SK-N-SH treated with all-trans-retinoic acid at 6 μM for 48 hours (cell line): ENCODE data around the gene MYO3B.

Experiments used
- ATAC-seq: fragments of 200-7000 bp; cut with Tn5 transposase; 3 replicates; pipeline ENCODE4 v1.9.1; 2020; ENCODE audit warnings: mild to moderate bottlenecking, moderate library complexity
- ARNTL ChIP-seq: fragments of 450-650 bp; formaldehyde crosslinking; IDR thresholded peaks from 2 replicates; pipeline ENCODE4 v1.5.0; 2020; ENCODE audit warnings: low read depth, mild to moderate bottlenecking, moderate library complexity, borderline replicate concordance
- BACH2 ChIP-seq: fragments of 250-450 bp; sonication (Bioruptor Pico); IDR thresholded peaks from 2 replicates; pipeline ENCODE4 v1.9.0; 2021; ENCODE audit warnings: mild to moderate bottlenecking, borderline replicate concordance
- CSDC2 ChIP-seq: fragments of 250-450 bp; sonication (Bioruptor Pico); IDR thresholded peaks from 2 replicates; pipeline ENCODE4 v1.5.0; 2020; ENCODE audit warnings: mild to moderate bottlenecking, moderate library complexity
- ESRRG ChIP-seq: fragments of 250-450 bp; sonication (Bioruptor Pico); IDR thresholded peaks from 2 replicates; pipeline ENCODE4 v1.6.1; 2021; ENCODE audit warnings: mild to moderate bottlenecking
- GLIS3 ChIP-seq: fragments of 250-450 bp; sonication (Bioruptor Pico); IDR thresholded peaks from 2 replicates; pipeline ENCODE4 v1.5.0; 2020; ENCODE audit warnings: mild to moderate bottlenecking, moderate library complexity
- ISL1 ChIP-seq: fragments of 250-450 bp; sonication (Bioruptor Pico); IDR thresholded peaks from 2 replicates; pipeline ENCODE4 v2.1.2; 2022; ENCODE audit warnings: mild to moderate bottlenecking, moderate library complexity
- OSR1 ChIP-seq: fragments of 250-450 bp; sonication (Bioruptor Pico); IDR thresholded peaks from 2 replicates; pipeline ENCODE4 v1.8.0; 2022; ENCODE audit warnings: moderate library complexity, mild to moderate bottlenecking, inconsistent platforms
- PPARA ChIP-seq: fragments of 250-450 bp; sonication (Bioruptor Pico); IDR thresholded peaks from 2 replicates; pipeline ENCODE4 v1.5.0; 2020; ENCODE audit warnings: mild to moderate bottlenecking, borderline replicate concordance
- RARB ChIP-seq: fragments of 250-450 bp; sonication (Bioruptor Pico); IDR thresholded peaks from 2 replicates; pipeline ENCODE4 v1.8.0; 2021; ENCODE audit warnings: mild to moderate bottlenecking, moderate library complexity
- SNAI2 ChIP-seq: fragments of 250-450 bp; sonication (Bioruptor Pico); IDR thresholded peaks from 2 replicates; pipeline ENCODE4 v1.5.0; 2020; ENCODE audit warnings: mild to moderate bottlenecking, moderate library complexity
- TCF4 ChIP-seq: fragments of 250-450 bp; sonication (Bioruptor Pico); IDR thresholded peaks from 2 replicates; pipeline ENCODE4 v1.8.0; 2021; ENCODE audit warnings: mild to moderate bottlenecking, moderate library complexity, borderline replicate concordance
- ZC3H10 ChIP-seq: fragments of 250-450 bp; sonication (Bioruptor Pico); IDR thresholded peaks from 2 replicates; pipeline ENCODE4 v1.5.1; 2021; ENCODE audit warnings: mild to moderate bottlenecking, moderate library complexity
- ZFP3 ChIP-seq: fragments of 250-450 bp; sonication (Bioruptor Pico); IDR thresholded peaks from 2 replicates; pipeline ENCODE4 v1.5.0; 2020; ENCODE audit warnings: mild to moderate bottlenecking, moderate library complexity
- ZFP30 ChIP-seq: fragments of 450-650 bp; formaldehyde crosslinking; IDR thresholded peaks from 2 replicates; pipeline ENCODE4 v1.5.0; 2022; ENCODE audit warnings: mild to moderate bottlenecking, moderate library complexity
- ZNF565 ChIP-seq: fragments of 450-650 bp; formaldehyde crosslinking; conservative IDR thresholded peaks from 2 replicates; pipeline ENCODE4 v1.5.0; 2020; ENCODE audit warnings: low read depth, mild to moderate bottlenecking, moderate library complexity
- ZNF70 ChIP-seq: fragments of 450-650 bp; formaldehyde crosslinking; IDR thresholded peaks from 2 replicates; pipeline ENCODE4 v1.5.0; 2020; ENCODE audit warnings: mild to moderate bottlenecking, moderate library complexity
- ZNF8 ChIP-seq: fragments of 450-650 bp; formaldehyde crosslinking; IDR thresholded peaks from 2 replicates; pipeline ENCODE4 v1.5.0; 2020; ENCODE audit warnings: mild to moderate bottlenecking, moderate library complexity
- TF ChIP-seq, protein P1 (sequence below): fragments of 250-450 bp; sonication (Bioruptor Pico); IDR thresholded peaks from 2 replicates; pipeline ENCODE4 v1.5.1; 2020; ENCODE audit warnings: low read depth, mild to moderate bottlenecking, moderate library complexity
- TF ChIP-seq, protein P2 (sequence below): fragments of 250-450 bp; sonication (Bioruptor Pico); IDR thresholded peaks from 2 replicates; pipeline ENCODE4 v1.8.0; 2020; ENCODE audit warnings: mild to moderate bottlenecking, moderate library complexity, borderline replicate concordance
- TF ChIP-seq, protein P3 (sequence below): fragments of 250-450 bp; sonication (Bioruptor Pico); IDR thresholded peaks from 2 replicates; pipeline ENCODE4 v1.5.0; 2020; ENCODE audit warnings: mild to moderate bottlenecking, moderate library complexity
- TF ChIP-seq, protein P4 (sequence below): fragments of 250-450 bp; sonication (Bioruptor Pico); IDR thresholded peaks from 2 replicates; pipeline ENCODE4 v1.8.0; 2021; ENCODE audit warnings: low read depth, mild to moderate bottlenecking, moderate library complexity, borderline replicate concordance
- TF ChIP-seq, protein P5 (sequence below): fragments of 250-450 bp; sonication (Bioruptor Pico); IDR thresholded peaks from 2 replicates; pipeline ENCODE4 v1.5.1; 2021; ENCODE audit warnings: mild to moderate bottlenecking, moderate library complexity

The MYO3B gene

DNA sequence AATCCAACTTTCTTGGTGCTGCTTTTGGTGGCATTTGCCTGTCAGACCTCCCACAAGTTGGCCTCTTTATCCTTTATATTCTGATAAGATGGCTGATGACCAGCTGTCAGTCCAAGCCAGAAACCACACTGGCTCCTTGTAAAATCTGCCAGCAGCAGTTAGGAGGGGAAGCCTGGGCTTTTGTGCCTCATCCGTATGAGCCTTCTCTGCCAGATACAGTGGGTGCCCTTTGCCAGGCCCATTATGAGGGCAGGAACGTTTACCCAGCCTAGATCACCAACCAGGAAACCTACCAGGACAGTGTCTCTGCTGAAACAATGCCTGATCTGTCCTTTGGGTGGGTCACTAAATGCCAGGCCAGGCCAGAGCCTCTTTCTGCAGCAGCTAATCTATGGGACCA lies 334.3 kb downstream of the MYO3B start:
- no peak for TF ChIP-seq OSR1
- TF ChIP-seq SNAI2: no peak
- TF ChIP-seq ZNF8 (CRISPR knock-in tag): no peak
- no peak for TF ChIP-seq TCF4
- TF ChIP-seq ARNTL (CRISPR knock-in tag): no peak
- TF ChIP-seq, protein P1, sequence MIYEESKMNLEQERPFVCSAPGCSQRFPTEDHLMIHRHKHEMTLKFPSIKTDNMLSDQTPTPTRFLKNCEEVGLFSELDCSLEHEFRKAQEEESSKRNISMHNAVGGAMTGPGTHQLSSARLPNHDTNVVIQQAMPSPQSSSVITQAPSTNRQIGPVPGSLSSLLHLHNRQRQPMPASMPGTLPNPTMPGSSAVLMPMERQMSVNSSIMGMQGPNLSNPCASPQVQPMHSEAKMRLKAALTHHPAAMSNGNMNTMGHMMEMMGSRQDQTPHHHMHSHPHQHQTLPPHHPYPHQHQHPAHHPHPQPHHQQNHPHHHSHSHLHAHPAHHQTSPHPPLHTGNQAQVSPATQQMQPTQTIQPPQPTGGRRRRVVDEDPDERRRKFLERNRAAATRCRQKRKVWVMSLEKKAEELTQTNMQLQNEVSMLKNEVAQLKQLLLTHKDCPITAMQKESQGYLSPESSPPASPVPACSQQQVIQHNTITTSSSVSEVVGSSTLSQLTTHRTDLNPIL: no peak
- no peak for TF ChIP-seq ESRRG (CRISPR knock-in tag)
- no peak for ATAC-seq

DNA sequence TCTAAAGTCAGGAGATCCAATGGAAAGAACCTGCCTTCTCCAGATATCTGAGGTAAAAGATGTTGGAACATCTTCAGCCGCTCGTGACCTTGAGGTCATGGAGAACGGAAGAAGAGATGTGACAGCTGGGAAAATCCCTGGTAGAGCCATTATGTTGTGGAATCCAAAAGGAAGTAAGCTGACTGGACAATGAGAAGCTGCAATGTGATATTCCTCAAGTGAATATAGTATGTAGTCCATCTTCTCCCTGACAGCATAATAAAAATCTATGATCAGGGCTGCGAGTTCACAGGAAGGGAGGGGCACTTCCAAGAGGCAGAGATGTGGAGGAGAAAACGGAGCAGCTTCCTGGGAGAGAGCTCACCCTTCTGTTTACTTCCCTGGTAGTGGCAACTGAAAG lies 336.2 kb downstream of the MYO3B start:
- no peak for ATAC-seq
- TF ChIP-seq SNAI2: no peak
- no peak for TF ChIP-seq ZNF70
- no peak for TF ChIP-seq GLIS3
- TF ChIP-seq RARB (CRISPR knock-in tag): no peak
- no peak for TF ChIP-seq ESRRG (CRISPR knock-in tag)
- no peak for TF ChIP-seq ZC3H10 (CRISPR knock-in tag)
- no peak for TF ChIP-seq ZNF565 (CRISPR knock-in tag)

DNA sequence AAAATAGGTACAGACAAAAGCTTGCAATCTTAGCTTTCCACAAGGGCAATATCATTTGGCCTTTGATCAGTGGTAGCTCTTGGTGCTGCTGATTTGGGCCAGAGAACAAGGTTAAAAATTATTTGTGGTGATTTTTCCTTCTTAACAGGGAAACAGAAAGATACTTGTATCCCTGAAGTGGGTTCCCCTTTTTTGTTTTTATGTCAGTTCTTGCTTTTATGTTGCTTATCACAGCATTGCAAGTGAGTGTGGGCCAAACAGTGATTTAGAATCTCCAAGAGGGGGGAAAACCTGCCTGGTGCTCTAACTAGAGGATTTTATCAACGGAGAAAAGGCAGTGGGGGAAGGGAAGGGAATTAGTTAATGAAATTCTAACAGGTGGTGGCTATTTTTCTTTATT lies 339.6 kb downstream of the MYO3B start:
- TF ChIP-seq ZC3H10 (CRISPR knock-in tag): no peak
- TF ChIP-seq RARB (CRISPR knock-in tag): no peak
- TF ChIP-seq PPARA: no peak
- TF ChIP-seq, protein P2, sequence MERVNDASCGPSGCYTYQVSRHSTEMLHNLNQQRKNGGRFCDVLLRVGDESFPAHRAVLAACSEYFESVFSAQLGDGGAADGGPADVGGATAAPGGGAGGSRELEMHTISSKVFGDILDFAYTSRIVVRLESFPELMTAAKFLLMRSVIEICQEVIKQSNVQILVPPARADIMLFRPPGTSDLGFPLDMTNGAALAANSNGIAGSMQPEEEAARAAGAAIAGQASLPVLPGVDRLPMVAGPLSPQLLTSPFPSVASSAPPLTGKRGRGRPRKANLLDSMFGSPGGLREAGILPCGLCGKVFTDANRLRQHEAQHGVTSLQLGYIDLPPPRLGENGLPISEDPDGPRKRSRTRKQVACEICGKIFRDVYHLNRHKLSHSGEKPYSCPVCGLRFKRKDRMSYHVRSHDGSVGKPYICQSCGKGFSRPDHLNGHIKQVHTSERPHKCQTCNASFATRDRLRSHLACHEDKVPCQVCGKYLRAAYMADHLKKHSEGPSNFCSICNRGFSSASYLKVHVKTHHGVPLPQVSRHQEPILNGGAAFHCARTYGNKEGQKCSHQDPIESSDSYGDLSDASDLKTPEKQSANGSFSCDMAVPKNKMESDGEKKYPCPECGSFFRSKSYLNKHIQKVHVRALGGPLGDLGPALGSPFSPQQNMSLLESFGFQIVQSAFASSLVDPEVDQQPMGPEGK: no peak
- no peak for TF ChIP-seq CSDC2
- TF ChIP-seq GLIS3: no peak
- no peak for TF ChIP-seq BACH2 (CRISPR knock-in tag)
- no peak for TF ChIP-seq ZFP3 (CRISPR knock-in tag)
- TF ChIP-seq, all 23 proteins: peak for 0
- no peak for ATAC-seq

DNA sequence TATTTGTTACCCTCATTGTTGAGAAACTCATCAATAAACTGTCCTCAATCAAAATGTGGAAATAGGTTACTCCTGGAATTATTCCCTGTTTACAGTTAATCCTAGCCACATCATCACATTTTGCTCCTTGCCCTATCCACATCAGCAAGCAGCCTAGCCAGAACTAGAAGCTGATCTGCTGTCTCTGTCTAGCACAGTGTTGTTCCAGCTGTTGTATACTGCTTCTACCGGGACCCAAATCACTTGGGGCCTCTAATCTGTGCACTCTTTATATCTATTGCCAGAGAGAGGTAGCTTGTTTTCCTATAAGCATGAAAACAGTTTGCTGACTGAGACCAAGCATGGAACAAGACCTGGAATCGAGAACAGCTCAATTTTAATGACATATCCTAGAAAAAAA lies 341.0 kb downstream of the MYO3B start:
- TF ChIP-seq CSDC2 (no peak), BACH2 (CRISPR knock-in tag) (no peak), ZFP30 (no peak), ARNTL (CRISPR knock-in tag) (no peak), PPARA (no peak), ZNF565 (CRISPR knock-in tag) (no peak), OSR1 (no peak), SNAI2 (no peak), TCF4 (no peak), ZFP3 (CRISPR knock-in tag) (no peak), ISL1 (CRISPR knock-in tag) (no peak), RARB (CRISPR knock-in tag) (no peak), ESRRG (CRISPR knock-in tag) (no peak)
- TF ChIP-seq, protein P3, sequence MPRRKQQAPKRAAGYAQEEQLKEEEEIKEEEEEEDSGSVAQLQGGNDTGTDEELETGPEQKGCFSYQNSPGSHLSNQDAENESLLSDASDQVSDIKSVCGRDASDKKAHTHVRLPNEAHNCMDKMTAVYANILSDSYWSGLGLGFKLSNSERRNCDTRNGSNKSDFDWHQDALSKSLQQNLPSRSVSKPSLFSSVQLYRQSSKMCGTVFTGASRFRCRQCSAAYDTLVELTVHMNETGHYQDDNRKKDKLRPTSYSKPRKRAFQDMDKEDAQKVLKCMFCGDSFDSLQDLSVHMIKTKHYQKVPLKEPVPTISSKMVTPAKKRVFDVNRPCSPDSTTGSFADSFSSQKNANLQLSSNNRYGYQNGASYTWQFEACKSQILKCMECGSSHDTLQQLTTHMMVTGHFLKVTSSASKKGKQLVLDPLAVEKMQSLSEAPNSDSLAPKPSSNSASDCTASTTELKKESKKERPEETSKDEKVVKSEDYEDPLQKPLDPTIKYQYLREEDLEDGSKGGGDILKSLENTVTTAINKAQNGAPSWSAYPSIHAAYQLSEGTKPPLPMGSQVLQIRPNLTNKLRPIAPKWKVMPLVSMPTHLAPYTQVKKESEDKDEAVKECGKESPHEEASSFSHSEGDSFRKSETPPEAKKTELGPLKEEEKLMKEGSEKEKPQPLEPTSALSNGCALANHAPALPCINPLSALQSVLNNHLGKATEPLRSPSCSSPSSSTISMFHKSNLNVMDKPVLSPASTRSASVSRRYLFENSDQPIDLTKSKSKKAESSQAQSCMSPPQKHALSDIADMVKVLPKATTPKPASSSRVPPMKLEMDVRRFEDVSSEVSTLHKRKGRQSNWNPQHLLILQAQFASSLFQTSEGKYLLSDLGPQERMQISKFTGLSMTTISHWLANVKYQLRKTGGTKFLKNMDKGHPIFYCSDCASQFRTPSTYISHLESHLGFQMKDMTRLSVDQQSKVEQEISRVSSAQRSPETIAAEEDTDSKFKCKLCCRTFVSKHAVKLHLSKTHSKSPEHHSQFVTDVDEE (CRISPR knock-in tag): no peak
- TF ChIP-seq, protein P1: no peak
- TF ChIP-seq, all 23 proteins: peak for 0
- no peak for ATAC-seq

DNA sequence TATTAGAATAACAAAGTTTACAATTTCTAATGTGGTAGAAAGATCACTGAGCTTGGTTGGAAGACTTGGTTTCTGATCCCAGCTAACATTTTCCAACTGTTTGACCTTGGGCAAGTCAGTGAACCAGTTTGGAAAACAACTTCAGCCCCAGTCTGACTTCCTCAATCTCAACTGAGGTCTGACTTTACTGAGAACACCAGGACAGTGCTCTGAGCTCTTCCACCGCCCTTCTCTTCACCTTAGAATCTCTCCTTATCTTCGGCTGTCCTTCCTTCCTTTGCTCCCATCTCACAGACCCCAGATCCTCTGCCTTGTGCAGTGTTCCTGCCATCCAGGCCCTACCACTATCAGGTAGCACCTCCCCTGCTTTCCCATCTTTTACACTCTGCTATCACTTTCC lies 343.4 kb downstream of the MYO3B start:
- no peak for ATAC-seq
- no peak for TF ChIP-seq TCF4
- TF ChIP-seq RARB (CRISPR knock-in tag): no peak
- TF ChIP-seq ZFP30: no peak
- no peak for TF ChIP-seq PPARA
- TF ChIP-seq ZNF70: no peak
- TF ChIP-seq ISL1 (CRISPR knock-in tag): no peak
- TF ChIP-seq, protein P4, sequence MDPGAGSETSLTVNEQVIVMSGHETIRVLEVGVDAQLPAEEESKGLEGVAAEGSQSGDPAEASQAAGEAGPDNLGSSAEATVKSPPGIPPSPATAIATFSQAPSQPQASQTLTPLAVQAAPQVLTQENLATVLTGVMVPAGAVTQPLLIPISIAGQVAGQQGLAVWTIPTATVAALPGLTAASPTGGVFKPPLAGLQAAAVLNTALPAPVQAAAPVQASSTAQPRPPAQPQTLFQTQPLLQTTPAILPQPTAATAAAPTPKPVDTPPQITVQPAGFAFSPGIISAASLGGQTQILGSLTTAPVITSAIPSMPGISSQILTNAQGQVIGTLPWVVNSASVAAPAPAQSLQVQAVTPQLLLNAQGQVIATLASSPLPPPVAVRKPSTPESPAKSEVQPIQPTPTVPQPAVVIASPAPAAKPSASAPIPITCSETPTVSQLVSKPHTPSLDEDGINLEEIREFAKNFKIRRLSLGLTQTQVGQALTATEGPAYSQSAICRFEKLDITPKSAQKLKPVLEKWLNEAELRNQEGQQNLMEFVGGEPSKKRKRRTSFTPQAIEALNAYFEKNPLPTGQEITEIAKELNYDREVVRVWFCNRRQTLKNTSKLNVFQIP (CRISPR knock-in tag): no peak
- TF ChIP-seq, protein P5, sequence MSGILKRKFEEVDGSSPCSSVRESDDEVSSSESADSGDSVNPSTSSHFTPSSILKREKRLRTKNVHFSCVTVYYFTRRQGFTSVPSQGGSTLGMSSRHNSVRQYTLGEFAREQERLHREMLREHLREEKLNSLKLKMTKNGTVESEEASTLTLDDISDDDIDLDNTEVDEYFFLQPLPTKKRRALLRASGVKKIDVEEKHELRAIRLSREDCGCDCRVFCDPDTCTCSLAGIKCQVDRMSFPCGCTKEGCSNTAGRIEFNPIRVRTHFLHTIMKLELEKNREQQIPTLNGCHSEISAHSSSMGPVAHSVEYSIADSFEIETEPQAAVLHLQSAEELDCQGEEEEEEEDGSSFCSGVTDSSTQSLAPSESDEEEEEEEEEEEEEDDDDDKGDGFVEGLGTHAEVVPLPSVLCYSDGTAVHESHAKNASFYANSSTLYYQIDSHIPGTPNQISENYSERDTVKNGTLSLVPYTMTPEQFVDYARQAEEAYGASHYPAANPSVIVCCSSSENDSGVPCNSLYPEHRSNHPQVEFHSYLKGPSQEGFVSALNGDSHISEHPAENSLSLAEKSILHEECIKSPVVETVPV (CRISPR knock-in tag): no peak
- TF ChIP-seq ZFP3 (CRISPR knock-in tag): no peak
- no peak for TF ChIP-seq SNAI2
- TF ChIP-seq, protein P1: no peak
- no peak for TF ChIP-seq ARNTL (CRISPR knock-in tag)
